HG03520 (cell line): ENCODE results near the gene MDC1.

Source experiments
- ATAC-seq: cut with Tn5 transposase; IDR thresholded peaks from one replicate; pipeline ENCODE4 v1.9.1; 2021; ENCODE audit warnings: mild to moderate bottlenecking, moderate library complexity; ENCODE audit not compliant: unreplicated experiment

Gene MDC1

GRCh38 chr6:30747902-30748769 is 31.1 kb upstream of the MDC1 start:
- ATAC-seq = no peak

GRCh38 chr6:30747300-30747687 is 30.2 kb upstream of the MDC1 start:
- no peak for ATAC-seq

GRCh38 chr6:30744054-30744805 is 27.1 kb upstream of the MDC1 start, which contains the start of gene IER3:
IER3 (minus strand) TSS chr6:30744547; CDS start chr6:30744518, 29 bp downstream.
- no peak for ATAC-seq

DNA sequence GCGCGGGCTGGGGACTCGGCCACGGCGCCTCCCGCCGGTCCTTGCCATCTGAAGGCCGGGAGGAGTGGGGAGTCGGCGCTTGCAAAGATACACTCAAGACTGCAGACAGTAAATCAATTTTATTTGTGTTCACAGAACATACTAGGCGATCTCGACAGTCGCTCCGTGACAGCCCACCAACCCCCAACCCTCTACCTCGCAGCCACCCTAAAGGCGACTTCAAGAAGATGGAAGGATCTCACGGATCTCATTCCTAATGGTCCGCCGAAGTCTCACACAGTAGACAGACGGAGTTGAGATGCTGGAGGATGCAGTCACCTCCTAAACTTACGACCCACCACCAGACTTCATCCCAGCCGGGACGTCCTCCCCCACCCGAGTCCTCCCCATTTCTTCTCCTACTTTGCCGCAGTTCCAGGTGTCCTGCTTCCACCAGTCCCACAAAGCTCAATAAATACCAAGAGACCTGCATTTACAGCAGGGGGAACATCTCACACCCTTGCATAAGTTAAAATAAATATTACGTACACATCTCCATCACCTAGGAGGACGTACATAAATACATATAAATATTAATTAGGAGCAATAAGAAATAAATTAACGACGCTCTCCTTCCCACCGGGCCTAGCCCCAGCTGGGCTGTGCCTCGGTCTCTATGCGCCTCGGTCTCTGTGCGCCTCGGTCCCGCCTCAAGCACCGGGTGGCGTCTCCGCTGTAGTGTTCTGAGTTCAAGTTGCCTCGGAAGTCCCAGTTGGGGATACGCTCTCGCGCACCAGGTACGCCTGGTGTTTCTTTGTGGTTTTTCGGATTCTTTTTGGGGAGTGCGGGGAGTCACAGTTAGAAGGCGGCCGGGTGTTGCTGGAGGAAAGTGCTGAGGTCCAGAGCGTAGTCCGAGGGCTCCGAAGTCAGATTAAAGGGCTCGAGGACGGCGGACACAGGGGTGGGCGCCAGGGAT is 26.3 kb upstream of the MDC1 start:
- ATAC-seq = no peak

DNA sequence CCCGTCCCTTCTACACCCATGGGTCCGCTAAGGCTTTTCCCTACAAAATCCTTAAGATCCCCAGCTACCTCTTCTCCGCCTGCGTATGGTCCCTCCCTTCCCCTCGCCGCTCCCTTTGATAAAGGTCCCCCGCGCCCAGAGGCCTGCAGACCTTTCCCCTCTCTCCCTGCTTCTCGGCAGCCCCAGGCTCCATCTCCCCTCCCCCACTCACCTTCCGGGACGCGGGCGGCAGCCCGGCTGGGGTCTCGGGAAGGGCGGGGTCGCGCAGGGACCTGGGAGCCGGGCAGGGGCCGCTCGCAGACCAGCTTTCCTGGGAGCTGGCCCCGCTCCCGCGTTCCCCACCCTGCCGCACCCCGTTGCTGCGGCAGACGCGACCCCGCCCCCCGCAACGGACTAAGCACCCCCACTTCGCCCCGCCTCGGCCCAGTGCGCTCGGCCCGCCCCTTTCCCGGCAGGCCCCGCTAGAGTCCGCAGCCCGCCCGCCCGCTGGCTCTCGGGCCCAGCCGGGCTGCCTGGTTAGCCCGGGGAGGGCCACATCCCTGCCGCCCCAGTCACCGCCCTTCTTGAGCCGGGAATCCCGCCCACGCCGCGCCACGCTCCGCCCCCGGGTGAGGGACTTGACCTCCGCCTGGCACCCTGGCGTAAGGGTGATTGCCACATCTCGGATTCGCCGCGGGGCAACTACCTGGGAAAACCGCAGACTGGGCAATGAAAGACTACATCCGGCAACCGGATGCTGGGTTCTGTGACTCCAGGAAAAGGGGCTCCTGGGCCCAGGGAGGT is 25.4 kb upstream of the MDC1 start, which contains the start of gene FLOT1:
FLOT1 (minus strand) TSS at position 372 of the 783 bp plus-strand sequence. CDS start 498 bp downstream, outside the sequence.
- peak; percentile 48 for ATAC-seq

DNA sequence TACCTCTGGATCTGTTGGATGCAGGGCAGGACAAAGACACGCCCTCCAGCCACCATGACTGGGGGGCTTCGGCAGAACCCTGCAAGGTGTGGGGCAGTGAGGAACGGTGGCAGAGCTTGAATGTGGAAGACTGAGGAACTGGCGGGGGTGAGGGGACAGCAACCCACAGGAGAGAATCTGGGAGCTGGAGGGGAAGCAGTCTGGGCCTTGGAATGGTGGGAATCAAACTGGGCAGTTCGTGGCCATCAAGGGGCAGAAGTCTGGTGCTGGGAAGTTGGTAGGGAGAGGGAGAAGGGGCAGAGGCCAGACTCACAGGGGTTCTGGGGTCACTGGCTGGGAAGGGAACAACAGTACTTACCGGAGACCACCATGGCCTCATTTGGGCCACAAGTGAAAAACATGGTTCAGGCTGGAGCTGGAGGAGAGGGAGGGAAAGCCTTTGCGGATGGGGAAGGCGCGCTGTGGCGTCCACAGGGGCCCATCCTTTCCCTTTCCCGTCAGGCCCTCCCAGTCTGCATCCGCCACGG is 24.8 kb upstream of the MDC1 start:
- ATAC-seq = no peak

DNA sequence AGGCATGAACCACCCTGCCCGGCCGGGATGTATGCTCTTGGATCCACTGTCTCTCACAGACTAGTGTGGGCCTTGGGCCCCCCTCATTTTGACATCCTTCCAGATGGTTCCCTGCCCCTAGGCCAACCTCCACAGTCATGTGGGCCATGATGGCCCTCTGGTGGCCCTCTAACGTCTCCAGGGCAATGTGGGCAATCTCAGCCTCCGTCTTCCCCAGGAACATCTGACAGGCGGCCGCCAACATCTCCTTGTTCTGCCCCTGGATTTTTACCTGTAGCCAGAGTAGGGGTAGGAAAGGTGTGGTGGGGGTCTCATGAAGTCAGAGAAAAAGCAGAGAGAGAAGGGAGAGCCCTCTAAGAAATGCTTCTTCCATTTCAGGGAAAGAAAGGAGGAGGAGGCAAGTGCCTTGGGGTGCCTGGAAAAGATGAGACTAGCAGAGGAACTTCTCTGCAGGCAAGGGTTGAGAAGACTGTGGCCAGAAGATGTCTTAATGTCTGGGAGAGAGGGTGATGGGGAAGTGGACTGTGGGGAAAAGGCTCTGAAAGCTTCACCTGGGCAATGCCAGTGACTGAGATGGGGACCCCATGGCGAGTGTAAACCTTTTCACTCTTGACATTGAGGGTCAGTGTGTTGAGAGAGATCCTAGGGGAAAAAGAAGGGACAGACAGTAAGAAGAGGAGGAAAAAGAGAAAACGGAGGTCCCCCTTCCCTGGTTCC is 24.1 kb upstream of the MDC1 start:
- ATAC-seq = no peak

GRCh38 chr6:30740540-30740870 is 23.4 kb upstream of the MDC1 start:
- no peak for ATAC-seq

DNA sequence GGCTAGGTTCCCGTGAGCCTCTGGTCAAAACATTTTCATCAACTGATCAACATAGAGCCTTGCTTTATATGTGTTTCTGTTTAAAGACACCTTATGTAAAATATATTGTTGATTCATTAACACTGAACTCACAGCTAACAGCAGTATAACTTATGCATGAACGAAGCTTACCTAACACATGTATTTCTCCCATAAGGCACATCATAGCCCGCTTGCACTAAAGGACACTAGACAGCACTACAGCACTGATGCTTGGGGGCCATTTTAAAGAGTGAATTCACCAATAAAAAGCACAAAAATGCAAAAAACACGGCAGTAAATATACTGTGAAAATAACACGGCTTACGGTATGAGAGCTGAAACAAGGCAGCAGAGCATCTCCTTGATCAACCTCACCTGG is 21.5 kb upstream of the MDC1 start:
- no peak for ATAC-seq

GRCh38 chr6:30735668-30736314 is 18.7 kb upstream of the MDC1 start:
- ATAC-seq = no peak

- no peak for ATAC-seq
These were observed 15.3 kb upstream of the MDC1 start for GRCh38 chr6:30732237-30732943.

DNA sequence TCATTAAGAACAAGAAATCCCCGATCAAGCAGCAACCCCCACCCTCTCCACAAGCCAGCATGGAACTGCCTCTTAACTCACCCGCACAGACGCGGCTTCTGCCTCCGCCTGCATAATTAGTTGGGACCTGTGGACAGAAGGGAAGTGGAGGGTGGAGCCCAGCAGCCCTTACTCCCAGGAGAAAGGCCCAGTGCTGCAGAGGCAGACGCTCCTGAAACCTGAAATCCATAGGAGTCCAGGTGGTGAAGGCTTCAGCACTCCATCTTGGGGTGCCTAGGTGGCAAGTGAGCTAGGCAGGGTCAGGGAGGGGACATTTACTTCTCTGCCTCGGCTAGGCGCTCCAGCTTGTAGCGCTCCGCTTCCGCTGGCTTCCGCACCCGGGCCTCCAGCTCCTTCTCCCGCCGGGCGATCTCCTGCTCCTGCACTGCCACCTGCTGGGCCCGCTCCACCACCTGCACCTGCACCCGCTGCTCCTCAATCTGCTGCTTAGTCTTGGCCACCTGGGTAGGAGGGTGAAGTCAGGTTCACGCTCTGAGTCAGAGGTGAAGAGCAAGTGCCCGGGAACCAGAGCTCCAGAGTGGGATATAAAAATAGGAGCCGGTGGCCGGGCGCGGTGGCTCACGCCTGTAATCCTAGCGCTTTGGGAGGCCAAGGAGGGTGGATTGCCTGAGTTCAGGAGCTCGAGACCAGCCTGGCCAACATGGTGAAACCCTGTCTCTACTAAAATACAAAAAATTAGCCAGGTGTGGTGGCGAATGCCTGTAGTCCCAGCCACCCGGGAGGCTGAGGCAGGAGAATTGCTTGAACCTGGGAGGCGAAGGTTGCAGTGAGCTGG is 13.7 kb upstream of the MDC1 start:
- peak; percentile 55 for ATAC-seq

DNA sequence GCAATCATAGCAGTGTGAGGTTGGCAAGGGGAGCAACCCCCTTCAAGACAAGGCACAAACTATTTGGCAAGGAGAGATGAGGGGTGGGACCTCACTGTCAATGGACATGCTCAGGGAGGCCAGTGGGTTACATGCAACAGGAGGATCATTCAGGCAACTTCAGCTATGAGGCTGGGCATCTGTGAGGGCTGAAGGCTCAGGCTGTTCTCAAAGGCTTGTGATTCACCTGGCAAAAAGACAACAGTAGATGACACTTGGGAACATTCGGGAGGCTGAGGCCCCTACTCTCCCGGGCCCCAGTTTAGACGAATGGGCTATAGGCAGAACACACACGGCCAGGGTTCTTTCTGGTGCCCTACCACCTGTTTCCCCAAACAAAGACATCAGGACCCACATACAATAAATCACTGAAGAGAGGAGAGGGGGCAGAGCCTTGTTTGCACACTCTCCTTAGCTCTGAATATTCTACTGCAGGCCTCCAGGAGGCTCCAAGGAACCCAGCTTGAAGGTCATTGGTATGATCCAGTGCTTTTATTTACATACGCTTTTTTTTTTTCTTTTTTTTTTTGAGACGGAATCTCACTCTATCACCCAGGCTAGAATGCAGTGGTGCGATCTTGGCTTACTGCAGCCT is 11.0 kb upstream of the MDC1 start:
- no peak for ATAC-seq

GRCh38 chr6:30726506-30727413 is 9.7 kb upstream of the MDC1 start:
- no peak for ATAC-seq

DNA sequence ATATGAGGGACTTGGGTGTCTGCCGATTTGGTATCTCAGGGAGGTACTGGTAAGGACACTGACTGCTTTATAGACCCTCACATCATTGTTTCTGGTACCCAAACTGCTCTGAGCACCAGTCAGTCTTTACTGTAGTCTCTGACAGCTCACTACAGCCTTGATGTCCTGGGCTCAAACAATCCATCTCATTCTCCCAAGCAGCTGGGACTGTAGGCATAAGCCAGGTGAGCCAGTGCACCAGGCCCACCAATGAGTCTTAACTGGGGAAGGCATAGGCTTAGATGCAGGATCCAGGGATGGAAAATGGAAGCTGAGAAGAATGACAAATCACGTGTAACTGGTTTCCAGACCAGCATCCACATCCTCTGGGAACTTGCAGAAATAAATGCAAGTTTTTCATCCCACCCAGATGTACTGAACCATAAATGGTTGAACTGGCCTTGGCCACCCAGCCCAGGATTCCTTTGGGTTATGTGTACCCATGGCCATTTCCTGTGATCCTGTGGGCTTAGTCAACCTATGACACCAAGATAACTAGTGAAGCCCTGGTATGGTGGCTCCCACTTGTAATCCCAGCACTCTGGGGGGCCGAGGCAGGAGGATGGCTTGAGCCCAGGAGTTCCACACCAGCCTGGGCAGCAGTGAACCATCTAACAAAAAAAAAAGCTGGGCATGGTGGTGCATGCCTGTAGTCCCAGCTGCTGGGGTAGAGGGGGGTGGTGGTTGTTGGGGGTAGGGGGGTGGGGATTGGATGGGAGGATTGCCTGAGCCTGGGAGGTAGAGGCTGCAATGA is 8.8 kb upstream of the MDC1 start:
- no peak for ATAC-seq
